NCI-H524 (cell line): Measurements from ENCODE around the gene IRS1.

Source experiments
- DNase-seq, 2 experiments: peaks; one replicate each; lab custom pipeline; 2025; lab: John Stamatoyannopoulos, UW

IRS1 gene

DNA sequence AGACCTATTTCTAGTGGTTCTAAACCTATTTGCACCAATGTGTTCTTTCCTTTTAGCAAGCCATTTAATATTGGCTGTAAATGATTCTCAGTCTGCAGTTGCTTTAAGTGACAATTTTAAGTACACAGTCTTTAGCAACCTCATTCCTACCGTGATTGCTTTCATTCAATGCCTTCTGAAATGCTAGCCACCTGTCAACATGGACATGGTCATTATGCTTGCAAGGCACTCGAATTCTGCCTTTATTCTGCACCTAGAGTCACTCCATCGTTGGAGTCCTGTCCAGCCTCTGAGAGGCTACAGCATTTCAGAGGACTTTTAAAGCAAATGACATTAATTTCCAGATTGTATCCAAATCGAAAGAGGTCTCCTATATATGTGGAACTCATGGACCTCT, 115.1 kb downstream of the IRS1 start:
- no peak for DNase-seq

DNA sequence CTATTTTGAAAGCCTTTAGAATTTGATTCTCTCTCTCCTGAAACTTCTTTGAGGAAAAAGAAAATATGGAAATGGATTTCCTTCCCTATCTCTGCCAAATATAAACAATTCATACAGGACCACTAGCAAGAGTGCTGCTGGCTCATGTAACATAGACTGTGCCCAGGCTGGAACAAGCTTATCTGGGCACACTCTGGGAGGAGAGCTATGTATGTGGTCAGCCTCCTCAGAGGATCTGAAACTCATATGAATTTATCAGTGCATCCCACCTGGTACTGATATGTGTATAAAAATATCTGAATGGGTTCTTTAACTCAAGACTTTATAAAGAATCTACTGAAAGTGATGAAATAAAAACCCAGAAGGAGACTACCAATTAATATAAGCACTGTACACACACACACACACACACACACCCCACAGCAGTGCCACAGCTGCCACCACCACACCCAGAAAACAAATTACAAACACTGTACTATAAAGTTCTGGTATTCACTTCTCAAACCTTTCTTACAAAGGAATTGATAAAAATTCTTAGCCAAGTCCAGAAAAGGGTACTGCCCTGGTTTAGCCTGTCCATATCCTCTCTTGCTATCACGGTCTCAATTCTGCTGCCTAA, 115.6 kb downstream of the IRS1 start:
- no peak for DNase-seq

DNA sequence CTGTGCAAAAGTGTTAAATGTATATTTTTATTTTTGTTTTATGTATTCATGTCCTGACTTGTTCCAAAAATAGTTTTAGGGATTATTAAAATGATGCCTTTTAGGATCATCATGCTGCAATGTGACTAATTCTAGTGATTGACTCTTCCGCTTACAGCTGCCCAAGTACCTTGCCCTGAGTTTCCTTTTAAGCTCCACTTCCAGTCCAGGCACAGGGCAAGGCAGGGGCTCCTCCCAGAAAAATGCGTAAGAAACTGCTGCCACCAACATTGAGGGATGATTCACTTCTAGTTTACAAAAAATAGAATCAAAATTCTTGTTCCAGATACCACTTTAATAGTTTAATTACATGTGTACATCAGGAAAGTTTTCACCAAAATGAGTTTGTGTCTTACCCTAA, 116.4 kb downstream of the IRS1 start:
- no peak for DNase-seq
